GM04503 (cell line): Measurements from ENCODE around the gene ADH7.
A peak's percentile ranks its signal among the peaks of the same experiment; 100 is the strongest.
"Not testable (repeated sequence)": the region's sequence is repeated elsewhere in the genome, so short reads cannot be mapped to it uniquely, and the experiment has no call there.

ENCODE experiments used
- DNase-seq: peaks from one replicate; pipeline ENCODE4 v3.0.0-alpha.2; 2012; ENCODE audit warnings: low read depth

ADH7 gene

GRCh38 chr4:99415762-99416161 is 19.4 kb downstream of the ADH7 start:
- DNase-seq, result not testable (repeated sequence)

- DNase-seq, result not testable (repeated sequence)
Observed at GRCh38 chr4:99414902-99415301, 20.2 kb downstream of the ADH7 start.

- DNase-seq, result no peak
Observed at GRCh38 chr4:99414401-99414800, 20.7 kb downstream of the ADH7 start.

- no peak for DNase-seq
Observed at GRCh38 chr4:99413140-99413539, 22.0 kb downstream of the ADH7 start.

- DNase-seq, result no peak
Observed at GRCh38 chr4:99411041-99411440, 24.1 kb downstream of the ADH7 start.

- DNase-seq, result no peak
Observed at GRCh38 chr4:99410075-99410474, 25.1 kb downstream of the ADH7 start.

GRCh38 chr4:99408346-99408745 is 26.8 kb downstream of the ADH7 start:
- no peak for DNase-seq

- DNase-seq, result no peak
Observed at GRCh38 chr4:99405433-99406115, 29.6 kb downstream of the ADH7 start.

GRCh38 chr4:99404595-99405287 is 30.4 kb downstream of the ADH7 start:
- DNase-seq, result peak; percentile 74

- no peak for DNase-seq
Observed at GRCh38 chr4:99403380-99404184, 31.6 kb downstream of the ADH7 start.

GRCh38 chr4:99402765-99403164 is 32.4 kb downstream of the ADH7 start:
- no peak for DNase-seq

- no peak for DNase-seq
Observed at GRCh38 chr4:99400831-99401230, 34.3 kb downstream of the ADH7 start.

GRCh38 chr4:99399017-99399416 is 36.1 kb downstream of the ADH7 start:
- no peak for DNase-seq

GRCh38 chr4:99395595-99396364 is 39.4 kb downstream of the ADH7 start:
- DNase-seq, result no peak

- no peak for DNase-seq
Observed at GRCh38 chr4:99394896-99395295, 40.2 kb downstream of the ADH7 start.

- no peak for DNase-seq
Observed at GRCh38 chr4:99390055-99390454, 45.1 kb downstream of the ADH7 start.

GRCh38 chr4:99389606-99390005 is 45.5 kb downstream of the ADH7 start:
- DNase-seq, result no peak

- peak; percentile 92 for DNase-seq
Observed at GRCh38 chr4:99383833-99384392, 51.2 kb downstream of the ADH7 start.

GRCh38 chr4:99383399-99383798 is 51.7 kb downstream of the ADH7 start:
- no peak for DNase-seq

GRCh38 chr4:99382745-99383360 is 52.3 kb downstream of the ADH7 start:
- no peak for DNase-seq

GRCh38 chr4:99381588-99382175 is 53.5 kb downstream of the ADH7 start:
- DNase-seq, result no peak
